Superior temporal gyrus (tissue), 1 donor: ENCODE measurements around the gene NEGR1.
A peak's percentile ranks its signal among the peaks of the same experiment; 100 is the strongest.
"Not testable (repeated sequence)": the region's sequence is repeated elsewhere in the genome, so short reads cannot be mapped to it uniquely, and the experiment has no call there.

Source experiments
- DNase-seq: peaks from one replicate; pipeline ENCODE4 v3.0.0-alpha.2; 2016; ENCODE audit errors: extremely low spot score

NEGR1 gene

GRCh38 chr1:72282271-72283021, at the start of gene NEGR1:
TSS of gene NEGR1 (minus strand) at chr1:72282539.
- peak; percentile 85 for DNase-seq

- DNase-seq = no peak
These were observed 44.2 kb upstream of the NEGR1 start for GRCh38 chr1:72326494-72326893.

GRCh38 chr1:72324451-72324850, 42.1 kb upstream of the NEGR1 start:
- no peak for DNase-seq

GRCh38 chr1:72322910-72323309, 40.6 kb upstream of the NEGR1 start:
- no peak for DNase-seq

GRCh38 chr1:72296501-72296900, 14.2 kb upstream of the NEGR1 start:
- DNase-seq = no peak

GRCh38 chr1:72288886-72289285, 6.5 kb upstream of the NEGR1 start:
- DNase-seq = peak; percentile 11

GRCh38 chr1:72286401-72286800, 4.1 kb upstream of the NEGR1 start:
- no peak for DNase-seq

GRCh38 chr1:72285074-72285425, 2.7 kb upstream of the NEGR1 start:
- DNase-seq = no peak

GRCh38 chr1:72284348-72285073, 2.2 kb upstream of the NEGR1 start:
- DNase-seq = peak; percentile 82

- DNase-seq = no peak
These were observed 1.7 kb upstream of the NEGR1 start for GRCh38 chr1:72284084-72284347.

GRCh38 chr1:72283307-72284083, 1.2 kb upstream of the NEGR1 start:
- peak; percentile 92 for DNase-seq

GRCh38 chr1:72283022-72283306, 625 bp upstream of the NEGR1 start:
- DNase-seq = no peak

GRCh38 chr1:72281637-72282270, 585 bp downstream of the NEGR1 start:
- DNase-seq = peak; percentile 75

GRCh38 chr1:72281144-72281543, 1.2 kb downstream of the NEGR1 start:
- peak; percentile 72 for DNase-seq

GRCh38 chr1:72280711-72281110, 1.6 kb downstream of the NEGR1 start:
- peak; percentile 46 for DNase-seq

- peak; percentile 58 for DNase-seq
These were observed 2.2 kb downstream of the NEGR1 start for GRCh38 chr1:72280131-72280530.

GRCh38 chr1:72278461-72278860, 3.9 kb downstream of the NEGR1 start:
- peak; percentile 59 for DNase-seq

GRCh38 chr1:72271555-72272085, 10.7 kb downstream of the NEGR1 start:
- no peak for DNase-seq

- DNase-seq = no peak
These were observed 19.6 kb downstream of the NEGR1 start for GRCh38 chr1:72262735-72263134.

- DNase-seq = no peak
These were observed 29.2 kb downstream of the NEGR1 start for GRCh38 chr1:72253132-72253531.

GRCh38 chr1:72241397-72241796, 40.9 kb downstream of the NEGR1 start:
- no peak for DNase-seq

GRCh38 chr1:72235931-72236330, 46.4 kb downstream of the NEGR1 start:
- DNase-seq = not testable (repeated sequence)
